Measurements from ENCODE around the gene SSR4.

The SSR4 gene

GRCh38 chrX:153828723-153829548 is 34.5 kb downstream of the SSR4 start:
- TF ChIP-seq CTCF (IDR thresholded peaks at IDR 0.05; ENCODE audit: low read depth, low read length), result no peak
- no peak for DNase-seq (ENCODE audit: low read depth, low spot score)
- H3K4me3 ChIP-seq (ENCODE audit: low read depth, low read length), result no peak overlapping the region
- in situ Hi-C loops (cut with HindIII; ENCODE audit: low sequenced_read_pairs), result no loop called here

GRCh38 chrX:153829549-153829798 is 35.0 kb downstream of the SSR4 start:
- H3K4me3 ChIP-seq (ENCODE audit: low read depth, low read length), result no peak overlapping the region
- TF ChIP-seq CTCF (IDR thresholded peaks at IDR 0.05; ENCODE audit: low read depth, low read length), result no peak

DNA sequence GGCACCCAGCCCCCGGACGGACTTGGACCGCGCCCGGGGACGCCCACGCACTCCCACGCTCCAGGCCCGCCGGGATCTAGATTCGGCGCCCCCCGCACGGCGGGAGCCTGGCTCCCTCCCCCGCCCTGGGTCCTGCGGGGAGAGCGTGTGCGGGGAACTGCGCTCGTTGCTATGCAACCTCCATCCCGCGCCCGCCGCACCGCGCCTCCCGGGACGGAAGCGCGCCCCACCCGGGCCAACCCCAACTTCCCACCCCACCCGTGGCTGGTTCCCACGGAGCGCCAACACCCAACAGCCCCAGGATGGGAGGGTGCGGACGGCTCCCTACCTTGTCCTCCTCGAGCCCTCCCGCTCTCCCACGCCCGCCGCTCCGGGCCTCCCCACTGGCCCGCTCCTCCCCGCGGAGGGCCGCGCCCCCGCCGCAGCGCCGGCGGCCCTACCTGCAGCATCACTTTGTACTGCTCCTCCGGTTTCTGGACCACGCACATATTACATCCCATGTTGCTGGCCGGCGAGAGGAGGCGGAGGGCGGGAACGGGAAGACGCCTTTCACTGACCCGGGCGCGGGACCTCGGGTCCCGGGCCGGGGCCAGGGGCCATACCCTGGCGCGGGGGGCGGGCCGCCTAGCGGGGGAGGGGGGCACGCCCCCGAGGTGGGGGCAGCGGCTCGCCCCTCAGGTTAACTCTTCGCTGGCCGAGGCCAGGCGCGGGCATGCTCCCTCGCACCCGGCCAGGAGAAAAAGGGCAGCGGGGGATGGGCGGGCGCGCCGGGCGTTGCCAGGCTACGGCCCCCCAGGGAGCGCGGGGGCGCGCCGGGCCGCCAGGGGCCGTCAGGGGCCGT is 35.6 kb downstream of the SSR4 start, which contains the start of gene PDZD4:
Gene PDZD4, minus strand, starts transcription at position 746 of the 841 bp plus-strand sequence. Its CDS starts 246 bp downstream, at position 500.
- TF ChIP-seq CTCF (IDR thresholded peaks at IDR 0.05; ENCODE audit: low read depth, low read length), result no peak
- in situ Hi-C loops (cut with HindIII; ENCODE audit: low sequenced_read_pairs), result no loop called here
- no peak within 1 kb of the TSS for H3K4me3 ChIP-seq (ENCODE audit: low read depth, low read length)
- DNase-seq (ENCODE audit: low read depth, low spot score), result no peak

More at GRCh38 chrX:153829549-153829798, 35.0 kb downstream of the SSR4 start:
- DNase-seq (ENCODE audit: low read depth, low spot score), result no peak
- in situ Hi-C loops (cut with HindIII; ENCODE audit: low sequenced_read_pairs), result no loop called here

GRCh38 chrX:153830640-153831428 is 36.4 kb downstream of the SSR4 start:
- TF ChIP-seq CTCF (IDR thresholded peaks at IDR 0.05; ENCODE audit: low read depth, low read length), result no peak
- H3K4me3 ChIP-seq (ENCODE audit: low read depth, low read length), result no peak overlapping the region
- in situ Hi-C loops (cut with HindIII; ENCODE audit: low sequenced_read_pairs), result no loop called here
- no peak for DNase-seq (ENCODE audit: low read depth, low spot score)

DNA sequence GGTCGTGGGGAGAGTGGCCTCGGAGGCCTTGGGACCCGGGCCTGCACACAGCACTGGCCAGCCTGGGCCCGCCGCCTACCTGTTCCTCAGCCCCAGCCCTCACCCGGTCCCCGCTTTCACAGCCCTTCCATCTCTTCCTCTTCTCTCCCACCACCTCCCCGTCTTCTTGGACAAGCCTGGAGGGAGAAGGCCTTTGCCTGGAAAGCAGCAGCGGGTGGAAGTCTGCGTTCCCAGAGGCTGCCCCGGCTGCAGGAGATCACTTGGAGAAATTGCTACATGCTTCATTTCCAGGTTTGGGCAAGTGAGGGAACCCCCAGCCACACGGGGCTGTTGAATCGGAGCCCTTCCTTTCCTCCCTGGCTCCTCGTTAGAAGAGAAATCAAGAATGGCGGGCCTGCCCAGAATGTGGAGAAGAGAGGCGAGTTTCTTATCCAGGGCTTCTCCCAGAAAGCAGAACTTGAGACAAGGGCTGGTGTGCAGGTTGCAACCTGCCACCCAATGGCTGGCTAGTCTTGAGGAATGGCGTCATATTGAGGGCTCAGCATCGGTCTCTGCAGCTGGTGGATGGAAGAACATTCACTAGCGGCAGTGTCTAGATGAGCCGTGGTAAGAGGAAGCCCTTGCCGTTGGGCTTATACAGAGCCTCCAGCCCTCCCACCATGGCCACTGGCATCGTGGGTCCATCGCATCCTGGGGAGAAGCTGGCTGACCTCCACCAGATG is 37.1 kb downstream of the SSR4 start:
- no peak for DNase-seq (ENCODE audit: low read depth, low spot score)
- TF ChIP-seq CTCF (IDR thresholded peaks at IDR 0.05; ENCODE audit: low read depth, low read length), result no peak
- in situ Hi-C loops (cut with HindIII; ENCODE audit: low sequenced_read_pairs), result no loop called here

DNA sequence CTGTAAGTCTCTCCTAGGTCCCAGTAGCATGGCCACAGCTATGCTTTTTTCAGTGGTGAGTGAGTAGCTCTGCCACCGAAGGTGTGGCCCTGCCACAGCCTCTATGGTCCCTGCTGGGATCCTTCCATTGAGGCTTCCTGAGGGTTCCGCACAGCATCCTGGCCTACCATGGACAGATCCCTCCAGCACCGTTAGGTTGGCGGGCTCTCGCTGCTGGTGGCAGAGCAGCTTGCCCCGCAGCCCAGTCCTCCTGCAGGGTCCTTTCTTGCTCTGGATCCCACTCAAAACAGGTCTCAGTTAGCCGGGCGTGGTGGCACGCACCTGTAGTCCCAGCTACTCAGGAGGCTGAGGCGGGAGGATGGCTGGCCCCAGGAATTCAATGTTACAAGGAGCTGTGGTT is 38.3 kb downstream of the SSR4 start:
- H3K4me3 ChIP-seq (ENCODE audit: low read depth, low read length), result no peak overlapping the region
- TF ChIP-seq CTCF (IDR thresholded peaks at IDR 0.05; ENCODE audit: low read depth, low read length), result no peak
- in situ Hi-C loops (cut with HindIII; ENCODE audit: low sequenced_read_pairs), result no loop called here
- no peak for DNase-seq (ENCODE audit: low read depth, low spot score)

More for the DNA sequence above, 37.1 kb downstream of the SSR4 start:
- no peak overlapping the region for H3K4me3 ChIP-seq (ENCODE audit: low read depth, low read length)
